IPS-20b (cell line): ENCODE results near the gene RPL18A.
A peak's percentile ranks its signal among the peaks of the same experiment; 100 is the strongest.

Experiments
- H3K27ac ChIP-seq: one replicate; pipeline ENCODE4 v1.5.1; 2013; ENCODE audit warnings: low read length
- H3K27me3 ChIP-seq: 2 replicates; pipeline ENCODE4 v1.6.1; 2013; ENCODE audit warnings: mild to moderate bottlenecking, low read length, inconsistent platforms; ENCODE audit not compliant: insufficient read depth
- H3K36me3 ChIP-seq: 2 replicates; pipeline ENCODE4 v1.6.1; 2013; ENCODE audit warnings: low read depth, mild to moderate bottlenecking, inconsistent platforms, low read length, moderate library complexity; ENCODE audit not compliant: insufficient read depth
- H3K4me1 ChIP-seq: 2 replicates; pipeline ENCODE4 v1.6.1; 2013; ENCODE audit warnings: mild to moderate bottlenecking, control low read depth, inconsistent platforms, low read length, moderate library complexity; ENCODE audit not compliant: insufficient read depth
- H3K4me3 ChIP-seq: 2 replicates; pipeline ENCODE4 v1.5.1; 2013; ENCODE audit warnings: mild to moderate bottlenecking, low read length, inconsistent platforms
- H3K9ac ChIP-seq: 2 replicates; pipeline ENCODE4 v1.6.1; 2013; ENCODE audit warnings: low read depth, mild to moderate bottlenecking, inconsistent platforms, low read length, moderate library complexity
- H3K9me3 ChIP-seq: 2 replicates; pipeline ENCODE4 v1.6.1; 2013; ENCODE audit warnings: mild to moderate bottlenecking, low read depth, low read length, inconsistent platforms; ENCODE audit not compliant: insufficient read depth

The RPL18A gene

DNA sequence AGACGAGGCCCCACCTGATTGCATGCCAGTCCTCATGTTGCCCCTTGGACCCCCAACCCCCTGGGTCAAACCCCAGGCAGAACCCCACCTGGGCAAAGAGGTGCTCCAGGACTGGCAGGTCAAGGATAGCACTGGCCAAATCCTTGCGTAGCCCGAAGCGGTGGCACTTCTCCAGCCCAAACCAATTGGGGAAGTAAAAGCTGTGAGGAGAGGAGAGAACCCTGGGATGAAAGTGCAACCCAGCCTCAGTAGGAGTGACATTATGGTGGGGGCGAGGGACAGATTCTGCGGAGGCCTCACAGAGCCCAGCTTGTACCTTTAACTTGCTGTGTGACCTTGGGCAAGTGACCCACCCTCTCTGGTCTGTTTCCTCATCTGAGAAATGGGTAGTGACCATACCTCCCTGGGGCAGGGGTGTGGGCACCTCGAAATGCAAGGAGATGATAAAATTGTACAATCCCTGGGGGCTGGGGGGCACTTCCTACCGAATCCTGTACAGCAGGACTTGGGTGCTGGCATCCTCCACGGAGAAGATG, 16.4 kb upstream of the RPL18A start:
- Histone ChIP-seq H3K36me3 (no peaks in the 10 kb centered on the region), H3K4me1 (no peaks in the 10 kb centered on the region; the same call in 1 of the 2 replicates), H3K9me3 (no peaks in the 10 kb centered on the region), H3K27ac (no peak overlapping the region), H3K4me3 (no peak overlapping the region), H3K9ac (no peak overlapping the region), H3K27me3 (peaks cover 49% of the 10 kb centered on the region)

GRCh38 chr19:17843908-17844490, 15.7 kb upstream of the RPL18A start:
- no peak overlapping the region for H3K27ac ChIP-seq
- H3K36me3 ChIP-seq = no peaks in the 10 kb centered on the region
- H3K9me3 ChIP-seq = no peaks in the 10 kb centered on the region
- peaks cover 53% of the 10 kb centered on the region for H3K27me3 ChIP-seq
- H3K9ac ChIP-seq = no peak overlapping the region
- no peak overlapping the region for H3K4me3 ChIP-seq
- no peaks in the 10 kb centered on the region; the same call in 1 of the 2 replicates for H3K4me1 ChIP-seq

DNA sequence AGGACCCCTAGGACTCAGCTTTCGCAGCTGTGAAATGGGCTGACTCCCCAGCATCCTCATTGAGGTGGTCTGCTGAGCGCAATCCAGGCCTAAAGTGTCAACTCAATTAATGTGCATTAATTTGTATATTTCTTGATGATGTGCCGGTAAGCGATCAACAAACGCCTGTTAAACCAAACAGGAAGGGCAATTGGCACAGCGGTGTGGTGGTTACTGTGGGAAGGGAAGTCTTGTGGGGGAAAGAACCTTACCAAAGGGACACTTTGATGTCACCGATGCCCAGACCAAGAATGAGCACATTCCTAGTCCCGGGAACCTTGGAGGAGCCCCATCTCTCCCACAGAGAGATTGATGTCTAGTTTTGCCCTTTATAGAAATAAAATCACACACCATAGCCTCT, 13.6 kb upstream of the RPL18A start:
- H3K36me3 ChIP-seq = no peaks in the 10 kb centered on the region
- H3K9ac ChIP-seq = no peak overlapping the region
- peaks cover 35% of the 10 kb centered on the region for H3K27me3 ChIP-seq
- no peaks in the 10 kb centered on the region for H3K9me3 ChIP-seq
- no peak overlapping the region for H3K4me3 ChIP-seq
- H3K27ac ChIP-seq = no peak overlapping the region
- no peaks in the 10 kb centered on the region; the same call in 1 of the 2 replicates for H3K4me1 ChIP-seq

- Histone ChIP-seq H3K9me3 (no peaks in the 10 kb centered on the region), H3K27ac (no peak within 1 kb of the TSS), H3K4me3 (peak within 1 kb of the TSS; percentile 56; the same call in 1 of the 2 replicates), H3K4me1 (no peaks in the 10 kb centered on the region; the same call in 1 of the 2 replicates), H3K9ac (peak within 1 kb of the TSS; percentile 37; the same call in 1 of the 2 replicates), H3K36me3 (no peaks in the 10 kb centered on the region), H3K27me3 (peaks cover 27% of the 10 kb centered on the region)
Observed at GRCh38 chr19:17847538-17848366, 12.0 kb upstream of the RPL18A start, which contains the start of gene JAK3. Gene JAK3 (minus strand): TSS chr19:17847982. CDS start chr19:17844417, 3,565 bp downstream.

DNA sequence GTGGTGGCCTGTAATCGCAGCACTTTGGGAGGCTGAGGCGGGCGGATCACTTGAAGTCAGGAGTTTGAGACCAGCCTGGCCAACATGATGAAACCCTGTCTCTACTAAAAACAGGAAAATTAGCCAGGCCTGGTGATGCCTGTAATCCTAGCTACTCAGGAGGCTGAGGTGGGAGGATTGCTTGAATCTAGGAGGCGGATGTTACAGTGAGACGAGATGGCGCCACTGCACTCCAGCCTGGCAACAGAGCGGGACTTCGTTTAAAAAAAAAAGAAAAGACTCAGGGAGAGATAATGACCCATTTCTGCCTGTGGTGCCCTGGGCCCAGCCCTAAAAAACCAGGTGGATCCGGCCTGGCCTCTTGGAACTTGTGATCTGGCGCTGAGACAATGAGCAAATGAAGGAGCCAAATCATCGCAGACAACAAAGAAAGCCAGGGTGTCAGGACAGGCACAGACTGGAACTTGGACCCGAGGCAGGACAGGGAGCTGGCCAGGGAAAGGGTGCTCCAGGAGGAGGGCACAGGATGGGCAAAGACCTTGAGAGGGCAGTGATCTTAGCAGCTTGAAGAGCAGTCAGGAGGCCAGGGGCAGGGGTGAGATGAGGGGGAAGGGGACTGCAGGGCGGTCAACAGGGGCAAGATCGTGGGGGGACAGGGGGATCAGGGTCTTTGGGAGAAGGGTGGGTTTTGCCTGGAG, 11.0 kb upstream of the RPL18A start:
- Histone ChIP-seq H3K9ac (no peak overlapping the region), H3K4me1 (no peaks in the 10 kb centered on the region; the same call in 1 of the 2 replicates), H3K27me3 (peaks cover 18% of the 10 kb centered on the region), H3K4me3 (no peak overlapping the region), H3K27ac (no peak overlapping the region), H3K36me3 (no peaks in the 10 kb centered on the region), H3K9me3 (no peaks in the 10 kb centered on the region)

DNA sequence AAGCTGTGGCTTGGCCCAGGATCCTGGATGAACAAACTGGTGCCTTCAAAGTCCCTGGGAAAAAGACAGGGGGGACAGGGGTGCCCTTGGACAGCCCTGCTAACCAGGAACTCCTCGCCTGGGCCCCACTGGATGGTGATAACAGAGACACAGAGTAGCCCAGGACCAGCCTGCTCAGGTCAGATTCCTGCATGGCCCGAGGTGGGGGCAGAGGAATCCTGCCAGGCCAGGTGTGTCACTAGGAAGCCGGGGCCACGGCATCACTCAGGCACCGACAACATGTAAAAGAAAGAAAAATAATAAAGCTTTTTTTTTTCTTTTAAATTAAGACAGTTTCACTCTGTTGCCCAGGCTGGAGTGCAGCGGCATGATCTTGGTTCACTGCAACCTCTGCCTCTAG, 5.6 kb upstream of the RPL18A start:
- Histone ChIP-seq H3K27me3 (peaks cover 4% of the 10 kb centered on the region), H3K9me3 (no peaks in the 10 kb centered on the region), H3K4me1 (no peaks in the 10 kb centered on the region), H3K36me3 (no peaks in the 10 kb centered on the region), H3K9ac (no peak overlapping the region), H3K4me3 (no peak overlapping the region), H3K27ac (no peak overlapping the region)

DNA sequence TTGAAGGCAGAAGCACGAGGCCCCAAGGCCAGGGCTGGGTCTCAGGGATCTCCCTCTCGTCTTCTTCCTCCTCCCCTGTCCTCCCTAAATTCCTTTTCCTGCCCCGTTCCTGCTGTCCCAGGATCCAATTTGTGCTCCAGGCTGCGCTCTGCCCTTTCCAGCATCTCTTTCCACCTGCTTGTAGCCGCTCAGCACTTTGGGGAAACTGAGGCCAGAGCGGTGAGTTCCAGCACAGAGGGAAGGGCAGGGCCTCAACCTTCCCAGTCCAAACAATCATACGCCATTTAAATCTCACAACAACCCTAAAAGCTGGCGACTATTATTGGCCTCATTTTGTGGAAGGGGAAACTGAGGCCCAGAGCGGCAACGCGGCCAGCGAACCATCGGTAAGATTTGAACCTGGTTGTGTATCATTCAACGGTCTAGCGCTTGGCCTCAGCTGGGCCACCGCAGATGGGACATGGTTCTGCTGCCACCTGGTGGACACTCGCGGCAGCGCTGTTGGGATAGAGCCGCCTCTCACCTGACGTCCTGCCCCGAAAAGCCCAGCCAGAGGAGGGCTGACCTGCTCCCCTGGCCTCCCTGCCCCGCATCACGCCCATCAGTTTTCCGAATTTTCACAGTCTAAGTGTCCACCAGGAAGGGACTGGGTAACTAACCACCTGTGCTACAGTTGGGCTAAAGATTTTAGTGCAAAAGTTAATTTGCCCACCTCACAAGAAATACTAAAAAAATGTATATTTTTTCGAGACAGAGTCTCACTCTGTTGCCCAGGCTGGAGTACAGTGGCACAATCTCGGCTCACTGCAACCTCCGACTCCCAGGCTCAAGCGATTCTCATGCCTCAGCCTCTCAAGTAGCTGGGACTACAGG, 4.2 kb upstream of the RPL18A start:
- Histone ChIP-seq H3K27ac (no peak overlapping the region), H3K36me3 (peaks cover 5% of the 10 kb centered on the region), H3K27me3 (peaks cover 4% of the 10 kb centered on the region), H3K9ac (no peak overlapping the region), H3K4me3 (no peak overlapping the region), H3K4me1 (no peaks in the 10 kb centered on the region), H3K9me3 (no peaks in the 10 kb centered on the region)

DNA sequence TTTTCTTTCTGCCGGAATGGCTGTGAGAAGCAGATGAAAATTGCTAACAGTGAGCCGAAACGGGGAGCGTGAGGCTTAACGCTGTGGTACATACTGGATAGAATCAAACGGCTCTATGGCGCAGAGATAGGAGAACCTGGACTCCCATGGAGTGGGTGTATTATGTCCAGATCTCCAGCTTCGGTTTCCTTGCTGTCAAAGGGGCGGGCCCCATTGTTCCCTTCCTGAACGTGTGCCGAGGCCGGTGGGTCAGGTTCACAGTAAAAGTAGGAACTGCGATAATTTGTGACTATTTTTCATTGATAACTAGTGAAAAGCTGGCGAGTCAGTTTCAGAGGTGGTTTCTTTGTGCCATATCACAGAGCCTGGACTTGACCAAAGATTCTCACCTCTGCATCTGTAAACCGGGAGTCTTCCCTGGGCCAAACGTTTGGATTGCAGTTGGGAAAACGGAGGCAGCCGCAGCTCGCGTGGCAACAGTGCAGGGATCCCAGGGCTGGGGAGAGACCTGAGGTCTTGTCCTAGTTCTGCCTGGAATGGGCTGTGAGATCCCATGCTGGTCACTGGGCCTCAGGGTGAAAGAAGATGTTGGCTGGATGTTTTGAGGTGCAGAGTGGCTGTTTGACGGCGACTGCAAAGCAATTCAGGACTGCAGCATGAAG, 752 bp downstream of the RPL18A start:
- H3K27me3 ChIP-seq = no peaks in the 10 kb centered on the region; the same call in 1 of the 2 replicates
- H3K36me3 ChIP-seq = peaks cover 55% of the 10 kb centered on the region
- H3K4me3 ChIP-seq = peak overlapping the region; percentile 93
- peak overlapping the region; percentile 50 for H3K27ac ChIP-seq
- peak overlapping the region; percentile 99 for H3K9ac ChIP-seq
- H3K4me1 ChIP-seq = no peaks in the 10 kb centered on the region
- H3K9me3 ChIP-seq = no peaks in the 10 kb centered on the region

DNA sequence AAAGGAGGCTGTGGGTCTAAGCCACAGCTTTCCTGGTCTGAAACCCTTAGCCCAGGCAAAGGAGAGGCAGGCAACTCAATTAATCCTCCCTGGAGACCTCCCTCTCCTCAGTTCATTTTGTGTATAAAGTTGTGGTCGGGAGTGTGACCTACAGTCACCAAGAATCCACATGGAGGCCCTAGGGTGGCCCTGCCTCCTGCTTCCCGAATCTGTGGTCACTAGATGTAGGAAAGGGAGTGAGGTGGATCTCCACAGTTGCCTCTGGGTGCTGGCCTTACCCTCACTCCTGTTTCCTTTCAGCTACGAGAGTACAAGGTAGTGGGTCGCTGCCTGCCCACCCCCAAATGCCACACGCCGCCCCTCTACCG, 1.3 kb downstream of the RPL18A start:
- Histone ChIP-seq H3K9me3 (no peaks in the 10 kb centered on the region), H3K9ac (peak overlapping the region; percentile 99), H3K4me1 (no peaks in the 10 kb centered on the region), H3K27ac (peak overlapping the region; percentile 50), H3K27me3 (no peaks in the 10 kb centered on the region), H3K4me3 (peak overlapping the region; percentile 93), H3K36me3 (peaks cover 55% of the 10 kb centered on the region)

- Histone ChIP-seq H3K4me3 (peak overlapping the region; percentile 93), H3K27me3 (no peaks in the 10 kb centered on the region)
Observed at GRCh38 chr19:17861542-17862402, 2.1 kb downstream of the RPL18A start.

More at GRCh38 chr19:17861542-17862402, 2.1 kb downstream of the RPL18A start:
- Histone ChIP-seq H3K27ac (no peak overlapping the region), H3K9ac (peak overlapping the region; percentile 99), H3K9me3 (no peaks in the 10 kb centered on the region), H3K4me1 (no peaks in the 10 kb centered on the region), H3K36me3 (peaks cover 55% of the 10 kb centered on the region)
